PFSK-1 (cell line): ENCODE data around the gene OLIG1.

Experiments used
- FOXP2 ChIP-seq: optimal IDR thresholded peaks from 2 replicates; pipeline ENCODE3; 2011; ENCODE audit warnings: borderline replicate concordance, control low read depth, inconsistent platforms; ENCODE audit not compliant: insufficient read depth; ENCODE audit errors: extremely low read length, extremely low read depth
- POLR2AphosphoS5 ChIP-seq: IDR thresholded peaks from 2 replicates; pipeline ENCODE4 v1.6.1; 2012; ENCODE audit warnings: low read depth, mild to moderate bottlenecking, control low read depth, low read length, moderate library complexity
- SIN3A ChIP-seq: IDR thresholded peaks from 2 replicates; pipeline ENCODE4 v1.6.1; 2012; ENCODE audit warnings: mild to moderate bottlenecking, low read length, moderate library complexity, borderline replicate concordance; ENCODE audit not compliant: insufficient read depth
- TAF1 ChIP-seq: IDR thresholded peaks from 2 replicates; pipeline ENCODE4 v1.6.1; 2012; ENCODE audit warnings: low read length, control low read depth, borderline replicate concordance; ENCODE audit not compliant: insufficient read depth
- TF ChIP-seq, protein P1 (sequence below), 2 experiments: IDR thresholded peaks; 2 replicates each; pipeline versions ENCODE4 v1.6.1 to v1.8.0; 2011 to 2012; ENCODE audit warnings: low read depth in 2 of 2, low read length in 2 of 2, control low read depth in 1 of 2, inconsistent platforms in 1 of 2, mild to moderate bottlenecking in 1 of 2, moderate library complexity in 1 of 2; ENCODE audit not compliant: insufficient read depth in 1 of 2

OLIG1 gene

DNA sequence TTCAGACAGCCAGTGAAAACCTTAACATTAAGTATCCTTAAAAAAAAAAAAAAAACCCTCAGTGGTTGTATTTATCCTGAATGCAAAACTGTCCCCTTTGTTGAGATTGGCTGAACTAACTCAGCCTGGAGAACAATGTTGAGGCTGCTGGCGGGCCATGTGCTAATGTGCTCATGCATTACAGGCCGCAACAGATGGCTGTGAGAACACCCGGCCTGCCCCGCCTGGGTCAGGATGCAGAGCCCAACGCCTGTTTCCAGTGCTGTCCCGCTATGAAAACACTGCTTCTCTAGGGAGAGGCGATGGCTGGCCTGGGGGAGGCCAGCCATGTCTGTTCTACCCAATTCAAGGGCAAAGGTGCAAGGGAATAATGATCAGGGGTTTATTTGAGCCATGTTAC is 30.4 kb upstream of the OLIG1 start:
- TF ChIP-seq SIN3A (no peak), FOXP2 (no peak), TAF1 (no peak), POLR2AphosphoS5 (no peak)
- TF ChIP-seq, protein P1, sequence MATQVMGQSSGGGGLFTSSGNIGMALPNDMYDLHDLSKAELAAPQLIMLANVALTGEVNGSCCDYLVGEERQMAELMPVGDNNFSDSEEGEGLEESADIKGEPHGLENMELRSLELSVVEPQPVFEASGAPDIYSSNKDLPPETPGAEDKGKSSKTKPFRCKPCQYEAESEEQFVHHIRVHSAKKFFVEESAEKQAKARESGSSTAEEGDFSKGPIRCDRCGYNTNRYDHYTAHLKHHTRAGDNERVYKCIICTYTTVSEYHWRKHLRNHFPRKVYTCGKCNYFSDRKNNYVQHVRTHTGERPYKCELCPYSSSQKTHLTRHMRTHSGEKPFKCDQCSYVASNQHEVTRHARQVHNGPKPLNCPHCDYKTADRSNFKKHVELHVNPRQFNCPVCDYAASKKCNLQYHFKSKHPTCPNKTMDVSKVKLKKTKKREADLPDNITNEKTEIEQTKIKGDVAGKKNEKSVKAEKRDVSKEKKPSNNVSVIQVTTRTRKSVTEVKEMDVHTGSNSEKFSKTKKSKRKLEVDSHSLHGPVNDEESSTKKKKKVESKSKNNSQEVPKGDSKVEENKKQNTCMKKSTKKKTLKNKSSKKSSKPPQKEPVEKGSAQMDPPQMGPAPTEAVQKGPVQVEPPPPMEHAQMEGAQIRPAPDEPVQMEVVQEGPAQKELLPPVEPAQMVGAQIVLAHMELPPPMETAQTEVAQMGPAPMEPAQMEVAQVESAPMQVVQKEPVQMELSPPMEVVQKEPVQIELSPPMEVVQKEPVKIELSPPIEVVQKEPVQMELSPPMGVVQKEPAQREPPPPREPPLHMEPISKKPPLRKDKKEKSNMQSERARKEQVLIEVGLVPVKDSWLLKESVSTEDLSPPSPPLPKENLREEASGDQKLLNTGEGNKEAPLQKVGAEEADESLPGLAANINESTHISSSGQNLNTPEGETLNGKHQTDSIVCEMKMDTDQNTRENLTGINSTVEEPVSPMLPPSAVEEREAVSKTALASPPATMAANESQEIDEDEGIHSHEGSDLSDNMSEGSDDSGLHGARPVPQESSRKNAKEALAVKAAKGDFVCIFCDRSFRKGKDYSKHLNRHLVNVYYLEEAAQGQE (IDR thresholded peaks at IDR 0.05; ENCODE audit: insufficient read depth in 1 of 2, low read depth in 2 of 2, low read length in 2 of 2), result no peak

DNA sequence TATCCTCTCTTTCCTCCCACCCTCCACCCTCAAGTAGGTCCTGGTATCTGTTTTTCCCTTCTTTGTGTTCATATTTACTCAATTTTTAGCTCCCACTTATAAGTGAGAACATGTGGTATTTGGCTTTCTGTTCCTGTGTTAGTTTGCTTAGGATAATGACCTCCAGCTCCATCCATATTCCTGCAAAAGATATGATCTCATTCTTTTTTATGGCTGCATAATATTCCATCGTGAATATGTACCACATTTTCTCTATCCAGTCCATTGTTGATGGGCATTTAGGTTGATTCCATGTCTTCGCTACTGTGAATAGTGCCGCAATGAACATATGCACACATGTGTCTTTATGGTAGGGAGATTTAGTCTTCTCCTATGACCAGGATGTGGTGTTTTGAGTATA is 29.7 kb upstream of the OLIG1 start:
- TF ChIP-seq POLR2AphosphoS5 (no peak), TAF1 (no peak), FOXP2 (no peak), SIN3A (no peak)
- TF ChIP-seq, protein P1 (IDR thresholded peaks at IDR 0.05; ENCODE audit: insufficient read depth in 1 of 2, low read depth in 2 of 2, low read length in 2 of 2), result no peak

GRCh38 chr21:33041981-33042380 is 28.0 kb upstream of the OLIG1 start:
- TF ChIP-seq, protein P1 (IDR thresholded peaks at IDR 0.05; ENCODE audit: insufficient read depth in 1 of 2, low read depth in 2 of 2, low read length in 2 of 2), result no peak
- TF ChIP-seq FOXP2, result no peak
- TF ChIP-seq SIN3A, result no peak
- TF ChIP-seq POLR2AphosphoS5, result no peak
- TF ChIP-seq TAF1, result no peak

DNA sequence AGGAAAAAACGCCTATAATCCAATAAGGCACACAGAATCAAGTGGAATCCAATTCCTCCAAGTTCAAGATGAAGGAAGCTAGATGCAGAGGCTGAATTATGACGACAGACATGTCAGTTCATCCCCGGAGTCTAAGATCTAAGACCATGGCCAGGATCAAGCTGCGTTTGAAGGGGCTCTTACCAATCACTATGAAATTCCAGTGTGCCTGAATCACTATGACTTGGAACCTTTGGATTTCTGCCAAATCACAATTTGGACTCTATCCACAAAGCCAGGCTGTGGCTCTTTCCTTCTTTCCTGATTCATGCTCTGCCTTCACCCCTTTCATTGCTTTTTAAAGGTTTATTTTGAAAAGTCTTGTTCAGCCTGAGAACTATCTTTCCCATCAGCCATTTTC is 27.1 kb upstream of the OLIG1 start:
- TF ChIP-seq SIN3A (no peak), POLR2AphosphoS5 (no peak), FOXP2 (no peak), TAF1 (no peak)
- TF ChIP-seq, protein P1 (IDR thresholded peaks at IDR 0.05; ENCODE audit: insufficient read depth in 1 of 2, low read depth in 2 of 2, low read length in 2 of 2), result no peak

DNA sequence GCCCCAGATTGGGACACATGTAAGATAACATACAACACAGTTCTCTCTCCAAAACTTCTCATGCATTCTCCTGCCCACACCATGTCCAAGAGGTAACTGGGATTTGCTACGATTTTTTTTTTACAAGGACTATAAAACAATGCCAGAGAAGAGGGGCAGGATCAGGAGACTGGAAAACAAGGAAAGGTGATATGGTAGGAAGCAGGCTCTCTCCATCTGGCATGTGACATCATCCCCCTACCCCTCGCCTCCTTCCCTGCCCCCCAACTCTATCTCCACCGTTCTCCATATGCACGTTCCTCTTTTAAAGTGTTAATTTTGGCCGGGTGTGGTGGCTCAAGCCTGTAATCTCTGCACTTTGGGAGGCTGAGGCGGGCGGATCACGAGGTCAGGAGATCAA is 23.5 kb upstream of the OLIG1 start:
- TF ChIP-seq SIN3A (no peak), FOXP2 (no peak), POLR2AphosphoS5 (no peak), TAF1 (no peak)
- TF ChIP-seq, protein P1 (IDR thresholded peaks at IDR 0.05; ENCODE audit: insufficient read depth in 1 of 2, low read depth in 2 of 2, low read length in 2 of 2), result no peak
